Uterine smooth muscle cell (primary cell): Measurements from ENCODE around the gene AVP. TPM values are rescaled to one million over a fixed set of nuclear protein-coding genes. Genes with fewer than 3 reads are reported as not detected.

Experiments
- total RNA-seq: library from RNA; depleted of rRNA; stranded (reverse); fragments of >200 nt; gene quantifications from 2 replicates; pipeline ENCODE4 v1.2.3, GENCODE V29; 2014

AVP gene, protein sequence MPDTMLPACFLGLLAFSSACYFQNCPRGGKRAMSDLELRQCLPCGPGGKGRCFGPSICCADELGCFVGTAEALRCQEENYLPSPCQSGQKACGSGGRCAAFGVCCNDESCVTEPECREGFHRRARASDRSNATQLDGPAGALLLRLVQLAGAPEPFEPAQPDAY
- not detected in 2 replicates for total RNA-seq

DNA sequence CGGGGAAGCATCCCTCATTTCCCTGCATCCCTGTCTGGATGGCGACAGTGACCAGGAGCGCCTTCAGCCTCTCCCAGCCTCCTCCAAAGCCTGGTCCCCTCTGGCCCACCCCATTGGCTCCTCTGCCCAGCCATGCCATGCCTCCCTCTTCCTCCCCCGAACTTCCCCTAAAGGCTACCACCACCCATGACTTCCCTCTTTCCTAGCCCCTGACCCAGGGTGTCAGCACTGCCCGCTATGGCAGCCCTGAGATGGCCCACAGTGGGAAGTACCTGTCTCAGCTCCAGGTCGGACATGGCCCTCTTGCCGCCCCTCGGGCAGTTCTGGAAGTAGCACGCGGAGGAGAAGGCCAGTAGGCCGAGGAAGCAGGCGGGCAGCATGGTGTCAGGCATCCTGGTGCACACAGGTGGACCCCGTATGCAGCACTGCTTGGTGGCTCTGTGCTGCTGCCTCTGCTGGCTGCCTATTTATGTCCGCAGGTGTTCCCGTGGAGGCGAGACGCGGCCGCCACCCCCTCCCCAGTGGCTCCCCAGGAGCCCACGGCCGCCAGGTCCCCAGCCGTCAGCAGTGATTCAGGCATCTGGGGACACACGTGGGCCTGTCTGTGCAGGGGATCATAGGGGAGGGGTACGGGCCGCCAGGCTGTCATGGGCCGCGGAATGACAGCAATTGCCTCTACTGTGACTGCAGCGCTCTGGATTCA, at the start of gene AVP:
Gene AVP, minus strand, starts transcription at position 442 of the 703 bp plus-strand sequence. Its CDS starts 50 bp downstream, at position 392.

DNA sequence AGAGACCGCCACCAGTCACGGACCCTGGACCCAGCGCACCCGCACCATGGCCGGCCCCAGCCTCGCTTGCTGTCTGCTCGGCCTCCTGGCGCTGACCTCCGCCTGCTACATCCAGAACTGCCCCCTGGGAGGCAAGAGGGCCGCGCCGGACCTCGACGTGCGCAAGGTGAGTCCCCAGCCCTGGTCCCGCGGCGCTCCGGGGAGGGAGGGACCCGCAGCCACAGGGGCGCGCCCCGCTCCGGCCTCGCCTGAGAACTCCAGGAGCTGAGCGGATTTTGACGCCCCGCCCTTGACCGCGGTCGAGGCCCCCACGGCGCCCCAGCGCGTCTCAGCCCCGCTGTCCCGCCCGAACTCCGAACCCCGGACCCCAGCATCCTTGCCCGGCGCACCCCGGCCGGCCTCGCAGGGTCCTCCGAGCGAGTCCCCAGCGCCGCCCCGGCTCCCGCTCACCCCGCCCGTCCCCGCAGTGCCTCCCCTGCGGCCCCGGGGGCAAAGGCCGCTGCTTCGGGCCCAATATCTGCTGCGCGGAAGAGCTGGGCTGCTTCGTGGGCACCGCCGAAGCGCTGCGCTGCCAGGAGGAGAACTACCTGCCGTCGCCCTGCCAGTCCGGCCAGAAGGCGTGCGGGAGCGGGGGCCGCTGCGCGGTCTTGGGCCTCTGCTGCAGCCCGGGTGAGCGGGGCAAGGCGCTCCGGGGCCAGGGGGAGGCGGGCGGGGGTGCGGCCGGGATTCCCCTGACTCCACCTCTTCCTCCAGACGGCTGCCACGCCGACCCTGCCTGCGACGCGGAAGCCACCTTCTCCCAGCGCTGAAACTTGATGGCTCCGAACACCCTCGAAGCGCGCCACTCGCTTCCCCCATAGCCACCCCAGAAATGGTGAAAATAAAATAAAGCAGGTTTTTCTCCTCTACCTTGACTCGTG, 12.7 kb downstream of the AVP start, which contains the start of gene OXT:
Gene OXT, plus strand, starts transcription at position 11 of the 920 bp plus-strand sequence. Its CDS starts 36 bp downstream, at position 47.

DNA sequence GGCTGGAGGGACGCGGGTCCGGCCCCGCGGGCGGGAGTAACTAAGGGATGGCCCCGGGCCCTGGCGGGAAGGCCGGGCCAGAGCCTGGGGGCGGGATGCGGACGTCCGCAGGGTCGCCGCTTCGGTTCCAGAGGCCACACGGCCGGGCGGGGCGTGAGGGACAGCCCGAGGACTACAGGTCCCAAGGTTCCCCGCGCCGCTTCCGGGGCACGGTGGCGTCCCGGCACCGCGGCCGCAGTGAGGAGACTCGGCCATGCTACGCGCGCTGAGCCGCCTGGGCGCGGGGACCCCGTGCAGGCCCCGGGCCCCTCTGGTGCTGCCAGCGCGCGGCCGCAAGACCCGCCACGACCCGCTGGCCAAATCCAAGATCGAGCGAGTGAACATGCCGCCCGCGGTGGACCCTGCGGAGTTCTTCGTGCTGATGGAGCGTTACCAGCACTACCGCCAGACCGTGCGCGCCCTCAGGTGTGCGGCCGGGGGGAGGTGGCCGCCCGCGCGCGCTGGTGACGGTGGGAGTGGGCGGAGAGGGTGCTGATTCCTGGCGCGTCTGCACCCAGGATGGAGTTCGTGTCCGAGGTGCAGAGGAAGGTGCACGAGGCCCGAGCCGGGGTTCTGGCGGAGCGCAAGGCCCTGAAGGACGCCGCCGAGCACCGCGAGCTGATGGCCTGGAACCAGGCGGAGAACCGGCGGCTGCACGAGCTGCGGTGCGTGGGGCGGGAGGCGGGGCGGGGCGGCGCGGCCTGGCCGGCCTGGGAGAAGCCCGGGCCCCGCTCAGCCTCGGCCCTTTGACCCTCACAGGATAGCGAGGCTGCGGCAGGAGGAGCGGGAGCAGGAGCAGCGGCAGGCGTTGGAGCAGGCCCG, 38.5 kb downstream of the AVP start, which contains the start of gene MRPS26:
Gene MRPS26, plus strand, starts transcription at position 237 of the 861 bp plus-strand sequence. Its CDS starts 17 bp downstream, at position 254.

DNA sequence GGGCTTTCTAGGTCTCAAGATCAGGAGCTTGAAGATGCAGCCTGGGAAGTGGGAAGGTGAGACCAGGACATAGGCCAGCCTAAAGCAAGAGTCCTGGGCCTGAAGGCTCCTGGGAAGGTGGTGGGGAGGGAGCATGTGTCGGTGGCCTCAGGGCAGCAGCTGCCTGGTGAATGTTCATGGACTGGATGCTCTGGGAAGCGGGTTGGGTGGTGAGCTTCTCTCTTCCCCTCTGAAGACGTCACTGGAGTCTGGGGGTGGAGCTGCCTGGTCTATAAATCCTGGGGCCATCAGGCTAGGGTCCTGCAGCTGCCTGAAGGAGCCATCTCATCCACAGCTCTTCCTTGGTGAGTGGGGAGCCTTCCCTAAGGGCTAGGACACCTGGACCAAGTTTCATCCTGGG, 41.2 kb downstream of the AVP start, which contains the start of gene GNRH2:
Gene GNRH2, plus strand, starts transcription at position 301 of the 400 bp plus-strand sequence. CDS start 793 bp downstream, outside the sequence.

Other genes starting within 250 kb of the AVP start
- 22.2 and 34.0 TPM in 2 replicates for gene PCED1A, start 244.1 kb downstream of the AVP start, total RNA-seq
- 59.4 and 68.6 TPM in 2 replicates for gene VPS16, start 244.0 kb downstream of the AVP start, total RNA-seq
- 25.3 and 25.6 TPM in 2 replicates for gene PTPRA, start 211.2 kb downstream of the AVP start, total RNA-seq
- gene GNRH2, start 41.1 kb downstream of the AVP start, total RNA-seq: 0.11 TPM in 1 of 2 replicates, not detected in the other
- 41.9 and 51.1 TPM in 2 replicates for gene MRPS26, start 38.7 kb downstream of the AVP start, total RNA-seq
- gene OXT, start 13.1 kb downstream of the AVP start, total RNA-seq: not detected in 2 replicates
- 10.4 and 12.8 TPM in 2 replicates for gene FASTKD5, start 75.1 kb upstream of the AVP start, total RNA-seq
- gene UBOX5, start 75.1 kb upstream of the AVP start, total RNA-seq: 2.6 and 3.9 TPM in 2 replicates
- 4.3 and 6.5 TPM in 2 replicates for gene LZTS3, start 88.8 kb upstream of the AVP start, total RNA-seq
- 32.5 and 37.9 TPM in 2 replicates for gene DDRGK1, start 120.0 kb upstream of the AVP start, total RNA-seq
- gene ITPA, start 124.8 kb upstream of the AVP start, total RNA-seq: 35.9 and 39.1 TPM in 2 replicates
- 0.33 and 0.75 TPM in 2 replicates for gene SLC4A11, start 154.5 kb upstream of the AVP start, total RNA-seq